GM18519 (cell line): Measurements from ENCODE around the gene DIPK2B.

Source experiments
- ATAC-seq: cut with Tn5 transposase; IDR thresholded peaks from one replicate; pipeline ENCODE4 v1.9.1; 2021; ENCODE audit warnings: mild to moderate bottlenecking, moderate library complexity; ENCODE audit not compliant: unreplicated experiment, low FRiP score

The DIPK2B gene

GRCh38 chrX:45200741-45201234, at the start of gene DIPK2B:
TSS of gene DIPK2B (minus strand) at chrX:45200876. CDS start at chrX:45200826, 50 bp downstream.
- no peak for ATAC-seq

GRCh38 chrX:45240301-45240700, 39.6 kb upstream of the DIPK2B start:
- ATAC-seq, result no peak

- no peak for ATAC-seq
Measured at GRCh38 chrX:45238489-45238888, 37.8 kb upstream of the DIPK2B start.

- no peak for ATAC-seq
Measured at GRCh38 chrX:45233531-45233930, 32.9 kb upstream of the DIPK2B start.

GRCh38 chrX:45232139-45232538, 31.5 kb upstream of the DIPK2B start:
- no peak for ATAC-seq

- no peak for ATAC-seq
Measured at GRCh38 chrX:45230410-45230809, 29.7 kb upstream of the DIPK2B start.

- no peak for ATAC-seq
Measured at GRCh38 chrX:45229348-45229747, 28.7 kb upstream of the DIPK2B start.

GRCh38 chrX:45228126-45228525, 27.4 kb upstream of the DIPK2B start:
- ATAC-seq, result no peak

GRCh38 chrX:45208121-45208856, 7.6 kb upstream of the DIPK2B start:
- no peak for ATAC-seq

- ATAC-seq, result no peak
Measured at GRCh38 chrX:45202171-45202570, 1.5 kb upstream of the DIPK2B start.

GRCh38 chrX:45198706-45199105, 2.0 kb downstream of the DIPK2B start:
- no peak for ATAC-seq

- ATAC-seq, result no peak
Measured at GRCh38 chrX:45198301-45198700, 2.4 kb downstream of the DIPK2B start.

- no peak for ATAC-seq
Measured at GRCh38 chrX:45196701-45197100, 4.0 kb downstream of the DIPK2B start.

- no peak for ATAC-seq
Measured at GRCh38 chrX:45191820-45192409, 8.8 kb downstream of the DIPK2B start.

- ATAC-seq, result no peak
Measured at GRCh38 chrX:45191383-45191782, 9.3 kb downstream of the DIPK2B start.

- ATAC-seq, result no peak
Measured at GRCh38 chrX:45187731-45188130, 12.9 kb downstream of the DIPK2B start.

- ATAC-seq, result no peak
Measured at GRCh38 chrX:45186643-45187026, 14.0 kb downstream of the DIPK2B start.

- ATAC-seq, result no peak
Measured at GRCh38 chrX:45184211-45184610, 16.5 kb downstream of the DIPK2B start.

- no peak for ATAC-seq
Measured at GRCh38 chrX:45172890-45173289, 27.8 kb downstream of the DIPK2B start.

- no peak for ATAC-seq
Measured at GRCh38 chrX:45166781-45167180, 33.9 kb downstream of the DIPK2B start.

- no peak for ATAC-seq
Measured at GRCh38 chrX:45165726-45166125, 35.0 kb downstream of the DIPK2B start.

GRCh38 chrX:45164995-45165394, 35.7 kb downstream of the DIPK2B start:
- ATAC-seq, result no peak
